Erythroblast (primary cell): ENCODE results near the gene CYP27B1.

Experiments used
- DNase-seq, 2 experiments: peaks; one replicate each; lab custom pipeline; 2025; lab: John Stamatoyannopoulos, UW
- GATA1 ChIP-seq: IDR thresholded peaks from 2 replicates; pipeline ENCODE4 v1.6.1; 2011; ENCODE audit warnings: low read depth, mild to moderate bottlenecking, control low read depth, low read length, moderate library complexity
- POLR2A ChIP-seq: IDR thresholded peaks from 2 replicates; pipeline ENCODE4 v1.6.1; 2011; ENCODE audit warnings: mild to moderate bottlenecking, low read length

CYP27B1 gene

DNA sequence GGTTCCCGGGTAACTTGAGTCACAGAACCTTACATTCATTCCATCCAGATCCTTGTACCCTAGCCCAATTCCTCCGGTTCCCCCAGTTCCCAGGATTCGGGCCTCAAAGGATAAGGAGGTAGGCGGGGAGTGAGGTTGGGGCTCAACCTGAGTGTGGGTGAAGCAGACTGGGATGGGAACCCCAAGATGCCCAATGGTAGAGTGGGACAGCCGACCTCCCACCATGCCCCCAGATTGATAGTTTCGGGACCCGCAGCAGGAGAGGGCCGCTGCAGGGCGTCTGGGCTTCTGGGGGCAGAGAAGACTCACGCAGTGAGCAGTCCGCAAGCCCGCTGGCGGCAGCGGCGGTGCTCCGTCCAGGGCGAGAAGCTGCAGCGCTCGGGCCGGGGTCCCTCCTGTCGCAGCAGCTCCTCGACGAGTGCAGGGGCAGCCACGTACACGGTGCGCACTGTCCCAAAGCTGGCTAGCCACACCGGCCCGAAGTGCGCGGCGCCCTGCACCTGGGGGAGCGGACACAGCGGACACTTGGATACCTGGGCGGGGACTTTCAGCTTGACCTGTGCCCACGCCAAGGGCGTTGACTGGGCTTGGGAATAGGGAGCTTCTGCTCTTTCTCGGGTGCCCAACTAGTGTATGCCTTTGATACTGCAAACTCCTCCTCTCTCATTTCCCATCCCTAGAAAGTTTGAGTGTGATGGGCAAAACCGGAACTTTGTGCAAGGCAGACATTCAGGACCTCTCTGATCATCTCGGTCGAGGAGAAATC lies 997 bp downstream of the CYP27B1 start:
- DNase-seq, result no peak
- TF ChIP-seq POLR2A (no peak), GATA1 (no peak)

DNA sequence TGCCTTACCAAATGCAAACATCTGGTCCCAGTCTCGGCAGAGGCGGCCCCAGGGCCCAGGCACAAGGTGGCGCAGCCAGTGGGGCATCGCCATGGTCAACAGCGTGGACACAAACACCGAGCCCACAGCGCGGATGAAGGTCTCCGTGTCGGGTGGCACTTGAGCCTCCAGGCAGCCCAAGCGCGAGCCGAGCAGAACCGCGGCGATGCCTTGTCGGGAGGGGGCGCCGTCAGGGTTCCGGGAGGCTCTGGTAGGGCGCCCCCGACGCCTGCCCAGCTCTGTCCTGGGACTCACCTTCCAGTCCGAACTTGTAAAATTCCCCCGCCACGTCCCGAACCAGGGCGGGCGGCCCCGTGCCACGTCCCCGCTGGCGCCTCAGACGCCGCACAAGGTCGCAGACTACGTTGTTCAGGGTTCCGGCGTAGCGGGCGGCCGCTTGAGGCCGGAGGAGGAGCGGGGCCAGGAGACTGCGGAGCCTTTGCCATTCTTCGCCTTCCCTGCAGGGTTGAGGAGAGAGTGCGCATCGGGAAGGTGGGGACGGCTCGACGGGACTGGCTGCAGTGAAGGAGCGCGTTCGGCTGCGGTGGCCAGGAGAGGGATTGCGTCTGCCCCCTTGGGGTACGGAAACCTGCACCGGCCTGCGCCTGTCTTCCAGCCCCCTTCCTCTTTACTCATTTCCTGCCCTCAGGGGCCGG lies 1.7 kb downstream of the CYP27B1 start:
- peak; percentile 52 to 61 for DNase-seq

DNA sequence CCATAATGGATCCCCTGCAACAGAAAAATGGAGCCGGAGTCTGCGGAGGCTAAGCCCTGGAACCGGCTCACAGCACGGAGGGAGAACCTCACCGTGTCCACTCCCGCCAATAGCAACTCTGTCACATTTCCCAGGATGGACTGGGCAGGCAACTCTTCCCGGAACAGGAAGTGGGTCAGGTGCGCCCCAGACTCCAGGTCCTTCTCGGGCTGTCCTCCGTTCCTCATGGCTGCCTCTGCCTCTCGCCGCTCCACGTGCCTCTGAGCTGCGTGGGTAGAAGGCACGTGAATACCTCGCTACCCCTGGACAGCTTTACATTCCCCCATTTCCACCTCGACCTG lies 2.2 kb downstream of the CYP27B1 start:
- no peak for DNase-seq

More for the DNA sequence above, 1.7 kb downstream of the CYP27B1 start:
- TF ChIP-seq GATA1 (no peak), POLR2A (no peak)

DNA sequence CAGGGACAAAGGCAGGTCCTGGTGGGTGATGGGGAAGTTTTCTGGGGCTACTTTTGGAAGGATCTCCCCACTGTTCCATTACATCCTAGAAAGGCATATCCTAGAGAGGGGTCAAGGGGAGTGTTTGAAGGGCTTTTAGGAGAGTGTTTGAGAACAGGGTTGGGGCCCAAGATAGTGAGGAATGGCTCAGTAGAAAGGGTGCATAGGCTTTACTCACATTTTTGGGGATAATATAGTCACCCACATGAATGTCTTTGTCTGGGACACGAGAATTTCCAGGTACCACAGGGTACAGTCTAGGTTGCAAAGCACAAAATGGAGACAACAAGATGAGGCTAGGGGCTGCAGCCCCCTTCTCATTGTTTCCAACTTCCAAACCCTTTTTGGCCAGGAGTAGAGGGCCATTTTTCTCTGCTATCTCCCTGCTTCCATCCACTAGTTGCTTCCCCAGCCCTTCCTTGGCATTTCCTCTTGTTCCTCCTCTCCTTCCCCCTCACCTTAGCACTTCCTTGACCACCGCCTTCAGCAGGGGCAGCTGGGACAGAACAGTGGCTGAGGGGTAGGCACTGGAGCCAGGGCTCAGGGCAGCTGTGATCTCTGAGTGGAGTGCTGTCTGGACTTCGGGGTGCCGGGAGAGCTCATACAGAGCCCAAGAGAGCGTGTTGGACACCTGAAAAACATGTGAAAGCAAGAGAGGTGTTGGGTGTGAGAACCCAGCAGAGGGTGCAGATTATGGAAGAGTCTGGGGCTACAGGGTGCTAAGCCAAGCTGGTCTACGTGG lies 2.8 kb downstream of the CYP27B1 start:
- no peak for TF ChIP-seq POLR2A
- DNase-seq, result no peak

More for the DNA sequence above, 2.2 kb downstream of the CYP27B1 start:
- TF ChIP-seq GATA1, result no peak
- no peak for TF ChIP-seq POLR2A

DNA sequence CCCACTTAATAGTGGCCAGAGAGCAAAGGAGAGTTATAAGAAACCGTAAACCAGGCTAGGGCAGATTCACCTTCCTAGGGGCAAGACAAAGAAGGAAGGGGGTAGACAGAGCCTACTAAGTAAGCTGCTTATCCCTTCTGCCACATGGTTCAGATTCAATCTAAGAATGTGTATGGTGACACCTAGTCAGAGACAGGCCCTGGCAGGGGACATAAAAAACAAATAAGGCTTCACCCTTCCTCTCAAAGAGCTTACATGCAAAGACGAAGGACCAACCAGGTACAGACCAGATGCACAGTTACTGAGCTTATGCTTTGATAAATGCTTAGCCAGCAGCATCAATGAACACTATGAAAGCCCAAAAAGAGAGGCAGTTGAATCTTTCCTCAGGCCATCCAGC lies 4.4 kb downstream of the CYP27B1 start:
- TF ChIP-seq GATA1 (no peak), POLR2A (no peak)
- DNase-seq, result no peak

DNA sequence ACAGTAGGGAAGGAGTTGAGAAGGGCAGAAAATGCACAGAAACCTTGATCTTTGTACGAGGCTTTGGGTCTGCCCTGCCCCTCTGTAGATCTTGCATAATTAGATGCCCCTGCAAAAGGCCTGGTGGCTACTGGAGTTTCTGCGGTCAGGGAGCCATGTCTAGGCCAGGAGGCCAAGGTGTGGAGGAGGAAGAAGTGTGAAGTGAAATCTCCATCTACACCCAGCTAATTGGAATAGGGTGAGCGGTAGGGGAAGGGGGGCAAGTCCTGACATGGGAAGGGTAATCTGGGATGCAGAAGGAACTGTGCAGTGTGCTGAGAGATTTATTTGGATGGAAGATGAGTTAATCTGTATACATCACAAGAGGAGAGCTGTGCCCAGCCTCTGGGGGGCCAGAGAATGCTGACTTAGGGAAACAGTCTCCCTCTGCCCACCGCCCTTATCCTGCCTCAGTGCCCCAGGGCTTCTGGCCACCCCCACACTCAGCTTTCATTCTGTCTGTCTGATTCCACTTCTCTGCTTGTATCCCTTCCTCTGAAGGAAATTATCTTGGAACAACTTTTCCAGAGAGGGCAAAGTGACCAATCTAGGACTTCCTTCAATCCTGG lies 5.4 kb downstream of the CYP27B1 start:
- no peak for TF ChIP-seq POLR2A
- TF ChIP-seq GATA1, result no peak
- no peak for DNase-seq

DNA sequence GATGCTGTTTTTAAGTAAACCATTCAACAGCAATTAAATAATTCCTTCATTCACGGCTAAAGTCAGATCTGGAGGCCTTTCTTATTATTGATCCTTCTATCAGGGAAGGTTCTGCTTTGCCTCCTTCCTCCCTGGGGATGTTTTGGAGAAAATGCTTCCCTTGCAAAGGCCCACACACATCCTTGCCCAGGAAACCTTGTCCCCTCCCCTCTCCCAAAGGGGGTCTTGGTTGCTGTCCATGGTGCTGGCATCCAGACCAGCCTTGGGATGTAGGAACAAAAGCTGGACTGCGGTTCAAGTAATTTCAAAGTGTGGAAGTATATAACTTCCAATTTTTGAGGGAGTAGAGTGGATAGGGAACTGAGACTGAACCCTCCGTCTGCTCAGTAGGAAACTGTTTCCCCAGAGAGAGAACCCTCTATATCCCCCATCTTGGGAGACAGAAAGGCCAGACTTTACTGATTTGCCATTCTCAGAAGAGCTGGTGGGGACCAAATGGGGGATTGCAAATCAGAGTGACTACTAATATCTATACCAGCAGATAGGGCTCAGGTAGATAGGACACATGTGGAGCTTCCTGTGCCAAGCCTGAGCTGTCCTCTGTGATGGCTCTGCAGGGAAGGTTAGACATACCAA lies 6.4 kb downstream of the CYP27B1 start:
- DNase-seq, result no peak
- no peak for TF ChIP-seq POLR2A
- no peak for TF ChIP-seq GATA1

DNA sequence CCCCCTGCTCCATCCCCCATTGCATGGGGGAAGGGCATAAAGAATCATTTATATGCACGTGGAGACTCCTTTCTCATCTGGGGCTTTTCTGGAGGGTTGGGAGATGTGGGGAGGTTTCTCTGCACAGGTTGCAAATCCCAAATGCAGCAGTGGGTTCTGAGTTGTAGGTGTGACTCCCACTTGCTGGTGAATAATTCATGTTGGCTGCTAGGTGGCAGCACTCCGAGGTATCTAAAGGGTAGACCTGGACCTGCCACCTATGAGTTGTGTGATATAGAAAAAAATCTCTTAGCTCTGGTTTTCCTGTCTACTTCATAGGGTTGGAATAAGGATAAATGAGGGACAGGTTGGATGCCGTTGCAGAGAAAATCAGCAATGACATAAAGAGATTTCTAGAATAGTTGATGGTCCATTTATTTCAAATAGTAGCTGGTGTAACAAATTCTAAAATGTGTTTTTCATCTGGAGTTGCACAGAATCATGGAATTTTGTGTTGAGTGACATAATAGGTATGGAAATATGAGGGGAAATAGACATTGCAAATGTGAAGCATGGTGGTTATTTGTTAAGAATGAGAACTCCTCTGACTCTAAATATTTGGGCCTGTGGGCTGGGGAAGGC lies 7.4 kb downstream of the CYP27B1 start:
- DNase-seq, result peak; percentile 36 to 54
- TF ChIP-seq POLR2A, result no peak
- TF ChIP-seq GATA1, result no peak

DNA sequence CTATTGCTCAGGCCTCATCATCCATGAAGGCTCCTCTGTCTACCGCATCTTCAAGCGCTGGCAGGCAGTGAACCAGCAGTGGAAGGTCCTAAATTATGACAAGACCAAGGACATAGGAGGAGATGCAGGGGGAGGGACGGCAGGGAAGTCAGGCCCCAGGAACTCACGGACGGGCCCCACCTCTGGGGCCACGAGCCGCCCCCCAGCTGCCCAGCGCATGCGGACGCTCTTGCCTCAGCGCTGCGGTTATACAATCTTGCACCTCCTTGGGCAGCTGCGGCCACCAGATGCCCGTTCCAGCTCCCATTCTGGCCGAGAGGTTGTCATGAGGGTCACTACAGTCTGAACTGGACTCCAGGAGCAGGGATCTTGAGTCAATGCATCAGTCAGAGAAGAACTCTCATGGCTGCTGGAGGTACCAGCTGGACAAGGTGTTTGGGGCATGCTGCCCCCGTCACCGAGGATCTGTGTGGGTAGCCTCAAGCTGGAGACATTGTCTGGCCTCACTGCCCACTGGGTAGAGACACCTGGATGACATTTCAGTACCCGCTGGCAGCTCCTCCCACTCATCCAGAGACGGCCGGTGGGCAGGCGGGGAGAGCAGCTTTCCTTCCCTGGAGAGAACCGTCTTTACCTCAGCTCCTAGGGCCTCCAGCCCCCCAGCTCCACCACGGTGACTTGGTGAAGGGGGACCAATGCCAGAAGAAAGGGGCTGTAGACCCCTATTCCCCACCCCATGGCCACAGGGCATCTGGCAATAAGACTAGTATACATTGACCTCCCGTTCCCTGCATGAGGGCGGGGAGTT lies 8.1 kb downstream of the CYP27B1 start:
- TF ChIP-seq POLR2A (no peak), GATA1 (no peak)
- DNase-seq, result no peak

DNA sequence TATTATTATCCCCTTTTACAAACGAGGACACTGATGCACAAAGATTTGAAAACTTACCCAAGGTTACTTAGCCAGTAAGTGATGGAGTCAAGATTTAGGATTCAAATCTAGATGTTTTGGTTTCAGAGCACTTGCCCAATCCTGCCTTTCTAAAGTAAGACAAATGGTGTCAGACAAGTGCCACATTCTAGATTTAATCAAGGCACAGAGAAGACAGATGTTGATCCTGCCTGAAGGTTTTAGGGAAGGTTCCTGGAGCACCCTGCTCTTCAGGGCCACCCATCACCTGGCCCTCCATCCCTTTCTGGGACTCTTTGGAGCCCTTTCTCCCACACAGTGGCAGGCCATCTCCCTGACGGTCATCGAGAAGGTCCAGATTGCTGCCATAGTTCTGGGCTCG lies 9.1 kb downstream of the CYP27B1 start:
- no peak for TF ChIP-seq POLR2A
- TF ChIP-seq GATA1, result no peak

DNA sequence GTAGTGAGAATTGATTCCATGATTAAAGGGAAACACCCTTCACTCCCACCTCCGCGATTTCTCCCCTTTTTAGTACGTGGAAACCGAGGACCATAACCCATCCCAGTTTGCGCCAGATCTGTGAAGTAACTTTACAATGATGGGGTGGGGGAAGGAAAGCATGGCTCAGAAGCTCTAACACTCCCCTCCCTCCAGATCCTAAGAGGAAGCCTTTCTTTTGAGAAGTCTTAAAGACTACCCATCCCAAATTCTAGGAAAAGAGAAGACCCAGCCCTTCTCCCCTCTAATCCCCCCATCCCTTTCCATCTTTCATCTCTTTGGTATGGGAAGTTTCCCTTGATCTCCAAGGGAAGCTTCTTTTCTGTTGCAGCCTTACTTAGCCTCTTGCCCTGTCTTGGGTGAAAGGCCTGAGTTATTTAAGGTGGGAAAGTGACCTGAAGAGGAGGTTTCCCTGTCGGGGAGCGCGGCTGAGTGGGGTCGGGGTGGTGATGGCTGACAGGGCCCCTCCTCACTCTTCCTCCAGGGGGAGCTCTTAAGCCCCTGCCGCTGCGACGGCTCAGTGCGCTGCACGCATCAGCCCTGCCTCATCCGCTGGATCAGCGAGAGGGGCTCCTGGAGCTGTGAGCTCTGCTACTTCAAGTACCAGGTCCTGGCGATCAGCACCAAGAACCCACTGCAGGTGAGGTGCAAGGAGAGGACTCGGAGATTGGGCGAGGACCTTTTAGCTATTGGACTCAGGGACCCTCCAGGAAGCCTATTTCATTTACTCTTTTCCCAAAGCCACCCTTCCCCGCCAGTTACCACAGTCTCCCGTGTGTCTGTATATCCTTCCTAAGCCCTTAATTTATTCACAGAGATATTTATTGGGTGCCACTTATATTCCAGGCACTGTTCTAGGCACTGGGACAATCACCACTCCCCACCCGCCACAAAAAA lies 10.2 kb downstream of the CYP27B1 start:
- TF ChIP-seq POLR2A, result no peak
- DNase-seq, result peak; percentile 73 to 83

More for the DNA sequence above, 9.1 kb downstream of the CYP27B1 start:
- no peak for DNase-seq
